Measurements from ENCODE around the gene STAM.

- no peak for TF ChIP-seq CTCF (tag by site-specific recombination; IDR thresholded peaks at IDR 0.05)
- TF ChIP-seq ZNF10 (tag by site-specific recombination; IDR thresholded peaks at IDR 0.05), result no peak
- no peak for TF ChIP-seq ZNF184 (tag by site-specific recombination; IDR thresholded peaks at IDR 0.05)
- no peak for TF ChIP-seq HOXA7 (CRISPR knock-in tag; IDR thresholded peaks at IDR 0.05; ENCODE audit: borderline replicate concordance)
- no peak for TF ChIP-seq ZBTB17 (tag by site-specific recombination; IDR thresholded peaks at IDR 0.05)
- no peak for TF ChIP-seq INSM2 (tag by site-specific recombination; IDR thresholded peaks at IDR 0.05)
- no peak for TF ChIP-seq ZNF785 (tag by site-specific recombination; IDR thresholded peaks at IDR 0.05)
- no peak for TF ChIP-seq ZFP3 (tag by site-specific recombination; IDR thresholded peaks at IDR 0.05; ENCODE audit: low read depth)
- no peak for TF ChIP-seq ZNF510 (tag by site-specific recombination; IDR thresholded peaks at IDR 0.05; ENCODE audit: insufficient replicate concordance)
- no peak for TF ChIP-seq PBX3 (CRISPR knock-in tag; IDR thresholded peaks at IDR 0.05)
- no peak for TF ChIP-seq SETDB1 (IDR thresholded peaks at IDR 0.05; ENCODE audit: insufficient read length, low read length)
- no peak for TF ChIP-seq ZNF398 (tag by site-specific recombination; IDR thresholded peaks at IDR 0.05)
Observed at GRCh38 chr10:17693009-17693408, 49.1 kb downstream of the STAM start.
